Colonic mucosa (tissue), 4 donors: ENCODE data around the gene KLRD1. TPM values are rescaled to one million over a fixed set of nuclear protein-coding genes. Genes with fewer than 3 reads are reported as not detected.
"Not testable (repeated sequence)": the region's sequence is repeated elsewhere in the genome, so short reads cannot be mapped to it uniquely, and the experiment has no call there.

Experiments
- DNase-seq: peaks from one replicate; pipeline ENCODE4 v3.0.0-alpha.2; 2020
- H3K27ac ChIP-seq: fragments of 200-600 bp; one replicate; pipeline ENCODE4 v1.8.0; 2021
- H3K27me3 ChIP-seq: fragments of 200-600 bp; one replicate; pipeline ENCODE4 v1.8.0; 2021
- H3K36me3 ChIP-seq: fragments of 200-600 bp; one replicate; pipeline ENCODE4 v1.8.0; 2021
- H3K4me1 ChIP-seq: fragments of 200-600 bp; one replicate; pipeline ENCODE4 v1.8.0; 2021; ENCODE audit warnings: mild to moderate bottlenecking
- H3K4me3 ChIP-seq: fragments of 200-600 bp; one replicate; pipeline ENCODE4 v1.8.0; 2021
- H3K9ac ChIP-seq, 2 donors: one replicate each; pipeline ENCODE4 v1.7.0; 2013; ENCODE audit warnings: control low read depth in 2 of 2, low read depth in 2 of 2, low read length in 2 of 2
- H3K9me3 ChIP-seq: fragments of 200-600 bp; one replicate; pipeline ENCODE4 v1.8.0; 2021
- intact Hi-C: fragments of 100-400 bp; cut with DNase I; formaldehyde crosslinking; loops from one replicate; pipeline ENCODE4 v1.14.1; 2022
- total RNA-seq, 2 donors: library from RNA; stranded (reverse); fragmentation: NEBNext Ultra II Directional in 1 of 2; extraction: Animal tissue kit (Norgen Biotek cat#: 25700) in 1 of 2; gene quantifications; one replicate each; pipeline ENCODE4 v1.2.1, GENCODE V29; 2021
- TF ChIP-seq, protein P1 (sequence below): fragments of 200-600 bp; IDR thresholded peaks from one replicate; pipeline ENCODE4 v1.8.0; 2022; ENCODE audit warnings: antibody characterized with exemption, mild to moderate bottlenecking
- donor health status: healthy.
- donor health status: DM: no; HTN: no; CAD: no.
- donor health status: DM: no; HTN: no; CAD: no.

Gene KLRD1
- total RNA-seq, 2 donors from 2014 or later = 1.1 to 1.5 TPM

DNA sequence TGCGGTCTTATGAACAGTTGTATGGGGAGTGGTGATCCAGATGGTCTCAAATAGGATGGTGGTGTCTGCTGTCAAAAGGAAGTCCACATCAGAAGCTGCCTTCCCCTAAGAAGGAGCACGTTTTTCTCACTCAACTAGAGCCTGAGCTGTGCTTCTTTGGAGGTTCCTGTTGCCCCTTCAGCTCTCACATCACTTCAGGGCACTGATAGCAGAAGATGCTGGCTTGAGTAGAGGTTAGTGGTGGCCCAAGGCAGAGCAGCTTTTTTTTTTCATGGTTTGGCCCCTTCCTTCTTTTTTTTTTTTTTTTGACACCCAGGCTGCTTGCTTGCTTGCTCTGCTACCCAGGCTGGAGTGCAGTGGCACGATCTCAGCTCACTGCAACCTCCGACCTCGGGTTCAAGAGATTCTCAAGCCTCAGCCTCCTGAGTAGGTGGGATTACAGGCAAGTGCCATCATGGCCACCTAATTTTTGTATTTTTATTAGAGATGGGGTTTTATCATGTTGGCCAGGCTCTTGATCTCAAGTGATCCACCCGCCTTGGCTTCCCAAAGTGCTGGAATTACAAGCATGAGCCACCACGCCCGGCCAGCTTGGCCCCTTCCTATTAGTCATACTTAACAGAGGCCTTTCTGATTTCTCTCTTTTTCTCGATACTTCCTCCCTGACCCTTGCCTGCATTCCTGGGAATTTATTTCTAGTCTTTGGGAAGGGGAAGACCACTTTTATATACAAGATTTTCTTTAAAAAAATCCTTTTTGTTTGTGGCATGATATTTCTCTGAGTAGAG is 31.6 kb downstream of the KLRD1 start:
- TF ChIP-seq, protein P1, sequence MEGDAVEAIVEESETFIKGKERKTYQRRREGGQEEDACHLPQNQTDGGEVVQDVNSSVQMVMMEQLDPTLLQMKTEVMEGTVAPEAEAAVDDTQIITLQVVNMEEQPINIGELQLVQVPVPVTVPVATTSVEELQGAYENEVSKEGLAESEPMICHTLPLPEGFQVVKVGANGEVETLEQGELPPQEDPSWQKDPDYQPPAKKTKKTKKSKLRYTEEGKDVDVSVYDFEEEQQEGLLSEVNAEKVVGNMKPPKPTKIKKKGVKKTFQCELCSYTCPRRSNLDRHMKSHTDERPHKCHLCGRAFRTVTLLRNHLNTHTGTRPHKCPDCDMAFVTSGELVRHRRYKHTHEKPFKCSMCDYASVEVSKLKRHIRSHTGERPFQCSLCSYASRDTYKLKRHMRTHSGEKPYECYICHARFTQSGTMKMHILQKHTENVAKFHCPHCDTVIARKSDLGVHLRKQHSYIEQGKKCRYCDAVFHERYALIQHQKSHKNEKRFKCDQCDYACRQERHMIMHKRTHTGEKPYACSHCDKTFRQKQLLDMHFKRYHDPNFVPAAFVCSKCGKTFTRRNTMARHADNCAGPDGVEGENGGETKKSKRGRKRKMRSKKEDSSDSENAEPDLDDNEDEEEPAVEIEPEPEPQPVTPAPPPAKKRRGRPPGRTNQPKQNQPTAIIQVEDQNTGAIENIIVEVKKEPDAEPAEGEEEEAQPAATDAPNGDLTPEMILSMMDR = no peak

DNA sequence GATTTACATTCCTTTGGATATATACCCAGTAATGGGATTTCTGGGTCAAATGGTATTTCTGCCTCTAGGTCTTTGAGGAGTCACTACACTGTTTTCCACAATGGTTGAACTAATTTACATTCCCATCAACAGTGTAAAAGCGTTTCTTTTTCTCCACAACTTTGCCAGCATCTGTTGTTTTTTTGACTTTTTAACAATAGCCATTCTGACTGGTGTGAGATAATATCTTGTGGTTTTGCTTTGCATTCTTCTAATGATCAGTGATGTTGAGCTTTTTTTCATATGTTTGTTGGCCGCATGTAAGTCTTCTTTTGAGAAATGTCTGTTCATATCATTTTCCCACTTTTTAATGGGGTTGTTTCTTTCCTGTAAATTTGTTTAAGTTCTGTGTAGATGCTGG is 33.3 kb downstream of the KLRD1 start:
- DNase-seq, H3K36me3 ChIP-seq, H3K4me1 ChIP-seq, H3K4me3 ChIP-seq, H3K9me3 ChIP-seq, H3K9ac ChIP-seq, intact Hi-C loops, H3K27ac ChIP-seq, H3K27me3 ChIP-seq: not testable (repeated sequence)

More for the DNA sequence above, 31.6 kb downstream of the KLRD1 start:
- Histone ChIP-seq H3K27me3 (no peaks in the 10 kb centered on the region), H3K9ac (no peak overlapping the region), H3K9me3 (no peaks in the 10 kb centered on the region), H3K36me3 (no peaks in the 10 kb centered on the region), H3K27ac (no peak overlapping the region), H3K4me3 (no peak overlapping the region), H3K4me1 (no peaks in the 10 kb centered on the region)
- DNase-seq = no peak
- intact Hi-C loops = loop anchor here (10.0 kb wide), 1 partner anchor 336 kb away; the partner anchor contains the start of gene STYK1

DNA sequence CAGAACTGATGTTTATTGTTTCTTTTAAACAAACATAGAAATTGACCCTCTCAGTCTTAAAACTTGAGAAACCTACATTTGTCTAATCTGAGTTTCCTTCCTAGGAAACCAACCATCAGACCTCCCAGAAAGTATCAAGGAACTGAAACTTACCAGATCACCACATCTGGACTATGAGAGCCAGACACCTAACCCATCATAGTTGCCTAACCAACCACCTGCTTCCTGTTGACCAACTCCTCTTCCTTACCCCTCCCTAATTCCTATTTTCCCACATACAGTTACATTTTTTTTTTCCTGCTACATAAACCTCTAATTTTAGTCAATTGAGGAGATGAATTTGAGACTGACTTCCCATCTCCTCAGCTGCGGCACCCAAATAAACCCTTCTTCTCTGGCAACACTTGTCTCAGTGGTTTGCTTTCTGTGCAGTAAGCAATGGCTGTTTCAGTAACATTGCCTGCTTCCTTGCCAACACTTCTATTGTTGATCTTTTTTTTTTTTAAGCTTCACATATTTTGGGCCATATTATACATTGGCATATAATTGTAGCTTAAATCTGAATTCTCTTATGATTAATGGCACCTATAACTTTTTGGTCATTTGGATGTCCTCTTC is 34.3 kb downstream of the KLRD1 start:
- no peak for DNase-seq
- H3K9me3 ChIP-seq = no peaks in the 10 kb centered on the region
- H3K9ac ChIP-seq = no peak overlapping the region
- intact Hi-C loops = no loop called here
- H3K27ac ChIP-seq = no peak overlapping the region
- TF ChIP-seq, protein P1 = no peak
- H3K4me3 ChIP-seq = no peak overlapping the region
- no peaks in the 10 kb centered on the region for H3K36me3 ChIP-seq
- H3K4me1 ChIP-seq = no peaks in the 10 kb centered on the region
- H3K27me3 ChIP-seq = no peaks in the 10 kb centered on the region

DNA sequence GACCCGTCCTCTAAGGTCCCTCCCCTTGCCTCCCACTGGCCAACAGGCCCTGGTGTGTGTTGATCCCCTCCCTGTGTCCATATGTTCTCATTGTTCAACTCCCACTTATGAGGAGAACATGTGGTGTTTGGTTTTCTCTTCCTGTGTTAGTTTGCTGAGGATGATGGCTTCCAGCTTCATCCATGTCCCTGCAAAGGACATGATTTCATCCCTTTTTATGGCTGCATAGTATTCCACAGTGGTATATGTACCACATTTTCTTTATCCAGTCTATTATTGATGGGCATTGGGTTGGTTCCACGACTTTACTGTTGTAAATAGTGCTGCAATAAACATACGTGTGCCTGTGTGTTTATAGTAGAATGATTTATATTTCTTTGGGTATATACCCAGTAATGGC is 43.8 kb downstream of the KLRD1 start:
- H3K27me3 ChIP-seq, H3K4me3 ChIP-seq, H3K4me1 ChIP-seq, DNase-seq, H3K9me3 ChIP-seq, H3K9ac ChIP-seq, H3K36me3 ChIP-seq, intact Hi-C loops, H3K27ac ChIP-seq: not testable (repeated sequence)

DNA sequence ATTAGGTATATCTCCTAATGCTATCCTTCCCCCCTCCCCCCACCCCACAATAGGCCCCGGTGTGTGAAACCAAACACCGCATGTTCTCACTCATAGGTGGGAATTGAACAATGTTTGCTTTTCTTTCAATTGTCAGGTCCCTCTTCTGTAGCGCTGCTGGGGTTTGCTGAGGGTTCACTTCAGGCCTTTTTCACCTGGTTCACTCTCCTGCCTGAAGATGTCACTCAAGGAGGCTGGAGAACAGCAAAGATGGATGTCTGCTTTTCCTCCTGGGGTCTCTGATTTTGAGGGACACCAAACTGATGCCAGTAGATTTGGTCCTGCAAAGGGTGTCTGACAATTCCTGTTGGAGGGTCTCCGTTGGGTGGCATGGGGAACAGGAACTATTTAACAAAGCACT is 46.4 kb downstream of the KLRD1 start:
- H3K27ac ChIP-seq = no peak overlapping the region
- TF ChIP-seq, protein P1 = no peak
- no peaks in the 10 kb centered on the region for H3K27me3 ChIP-seq
- no peaks in the 10 kb centered on the region for H3K9me3 ChIP-seq
- H3K9ac ChIP-seq = no peak overlapping the region
- H3K4me1 ChIP-seq = no peaks in the 10 kb centered on the region
- H3K4me3 ChIP-seq = no peak overlapping the region
- no peaks in the 10 kb centered on the region for H3K36me3 ChIP-seq
- intact Hi-C loops = no loop called here
- DNase-seq = no peak

DNA sequence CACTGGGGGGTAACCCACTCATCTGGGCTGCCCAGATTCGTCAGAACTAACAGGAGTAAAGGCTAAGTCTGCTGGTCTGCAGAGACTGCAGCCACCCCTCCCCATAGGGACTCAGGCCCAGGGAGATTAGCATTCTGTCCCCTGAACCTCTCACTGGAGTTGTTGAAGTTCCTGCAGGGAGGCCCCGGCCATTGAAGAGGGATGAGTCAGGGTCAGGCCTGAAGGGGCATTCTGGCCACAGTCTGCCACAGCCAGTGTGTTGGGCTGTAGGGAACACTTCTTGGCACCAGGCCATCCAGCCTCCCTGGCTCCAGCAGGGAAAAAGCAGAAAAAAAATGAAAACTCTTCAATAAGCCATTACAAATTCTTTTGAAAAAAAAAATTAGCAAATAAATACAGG is 46.8 kb downstream of the KLRD1 start:
- no peak for DNase-seq
- Histone ChIP-seq H3K4me1 (no peaks in the 10 kb centered on the region), H3K27me3 (no peaks in the 10 kb centered on the region), H3K36me3 (no peaks in the 10 kb centered on the region), H3K9me3 (no peaks in the 10 kb centered on the region), H3K4me3 (no peak overlapping the region), H3K9ac (no peak overlapping the region), H3K27ac (no peak overlapping the region)
- TF ChIP-seq, protein P1 = no peak
- intact Hi-C loops = no loop called here
